OCI-LY1 (cell line): ENCODE measurements around the gene CDC37.

Experiments
- H2AFZ ChIP-seq: fragments of 200-600 bp; sonication (generic), shearing (Covaris generic); 2 replicates; pipeline ENCODE4 v1.6.0; 2014; ENCODE audit warnings: antibody characterized with exemption, mild to moderate bottlenecking, low read length
- H3F3A ChIP-seq: fragments of 200-600 bp; sonication (generic), shearing (Covaris generic); 2 replicates; pipeline ENCODE4 v1.6.0; 2014; ENCODE audit warnings: mild to moderate bottlenecking, antibody characterized with exemption, low read length, moderate library complexity; ENCODE audit not compliant: insufficient read depth
- H3K27ac ChIP-seq: fragments of 200-600 bp; sonication (generic); 2 replicates; pipeline ENCODE4 v1.5.1; 2014; ENCODE audit warnings: low read length, mixed run types, mild to moderate bottlenecking, low read depth; ENCODE audit not compliant: poor library complexity, severe bottlenecking
- H3K27me3 ChIP-seq: fragments of 200-600 bp; sonication (generic); 2 replicates; pipeline ENCODE4 v1.6.0; 2014; ENCODE audit warnings: antibody characterized with exemption, mild to moderate bottlenecking, low read length, moderate library complexity; ENCODE audit not compliant: insufficient read depth
- H3K36me3 ChIP-seq: fragments of 200-600 bp; sonication (generic); 2 replicates; pipeline ENCODE4 v1.6.1; 2014; ENCODE audit warnings: mild to moderate bottlenecking, antibody characterized with exemption, low read length, moderate library complexity, mixed read lengths; ENCODE audit not compliant: insufficient read depth
- H3K4me1 ChIP-seq: fragments of 200-600 bp; sonication (generic); 2 replicates; pipeline ENCODE4 v1.5.1; 2014; ENCODE audit warnings: mild to moderate bottlenecking, low read length, moderate library complexity; ENCODE audit not compliant: insufficient read depth, severe bottlenecking
- H3K4me2 ChIP-seq: fragments of 200-600 bp; sonication (generic), shearing (Covaris generic); 2 replicates; pipeline ENCODE4 v1.6.1; 2014; ENCODE audit warnings: low read length
- H3K4me3 ChIP-seq: fragments of 200-600 bp; sonication (generic); 2 replicates; pipeline ENCODE4 v1.5.1; 2014; ENCODE audit warnings: low read length, low read depth, mild to moderate bottlenecking, mixed read lengths; ENCODE audit not compliant: poor library complexity, severe bottlenecking
- H3K79me2 ChIP-seq: fragments of 200-600 bp; shearing (Covaris generic); 2 replicates; pipeline ENCODE4 v1.6.1; 2016; ENCODE audit warnings: mixed run types, low read length, mixed read lengths; ENCODE audit not compliant: insufficient read depth
- H3K9ac ChIP-seq: fragments of 200-600 bp; sonication (generic), shearing (Covaris generic); 2 replicates; pipeline ENCODE4 v1.6.1; 2014; ENCODE audit warnings: mild to moderate bottlenecking, low read length, mixed read lengths
- H3K9me2 ChIP-seq: fragments of 200-600 bp; sonication (generic), shearing (Covaris generic); 2 replicates; pipeline ENCODE4 v1.6.1; 2014; ENCODE audit warnings: low read depth, mild to moderate bottlenecking, low read length, mixed read lengths
- H3K9me3 ChIP-seq: fragments of 200-600 bp; shearing (Covaris generic); 2 replicates; pipeline ENCODE4 v1.6.1; 2014; ENCODE audit warnings: low read length, mixed read lengths
- H4K20me1 ChIP-seq: fragments of 200-600 bp; sonication (generic), shearing (Covaris generic); 2 replicates; pipeline ENCODE4 v1.6.0; 2016; ENCODE audit warnings: mild to moderate bottlenecking, low read length; ENCODE audit not compliant: insufficient read depth
- CTCF ChIP-seq: fragments of 200-600 bp; sonication (generic), shearing (Covaris generic); IDR thresholded peaks from 2 replicates; pipeline ENCODE4 v1.5.1; 2017; ENCODE audit warnings: mild to moderate bottlenecking, antibody characterized with exemption, low read length, moderate library complexity, mixed read lengths
- EZH2 ChIP-seq: fragments of 200-600 bp; sonication (generic), shearing (Covaris generic); IDR thresholded peaks from 2 replicates; pipeline ENCODE4 v1.8.0; 2017; ENCODE audit warnings: borderline replicate concordance, mixed run types, mild to moderate bottlenecking, antibody characterized with exemption, low read length, moderate library complexity, mixed read lengths

CDC37 gene

GRCh38 chr19:10363789-10364281, 39.5 kb downstream of the CDC37 start:
- H3K9ac ChIP-seq: no peak overlapping the region
- H3K4me1 ChIP-seq: no peaks in the 10 kb centered on the region
- H3K4me2 ChIP-seq: no peak overlapping the region
- H3K36me3 ChIP-seq: peaks cover 82% of the 10 kb centered on the region
- H3K9me2 ChIP-seq: no peaks in the 10 kb centered on the region
- no peak overlapping the region for H2AFZ ChIP-seq
- no peaks in the 10 kb centered on the region for H3K9me3 ChIP-seq
- no peaks in the 10 kb centered on the region for H4K20me1 ChIP-seq
- H3F3A ChIP-seq: no peaks in the 10 kb centered on the region
- H3K79me2 ChIP-seq: no peaks in the 10 kb centered on the region
- TF ChIP-seq CTCF (no peak), EZH2 (no peak)
- H3K4me3 ChIP-seq: no peak overlapping the region
- no peak overlapping the region for H3K27ac ChIP-seq
- no peaks in the 10 kb centered on the region for H3K27me3 ChIP-seq

- no peaks in the 10 kb centered on the region for H3K9me3 ChIP-seq
- no peak overlapping the region for H3K9ac ChIP-seq
- H3K4me2 ChIP-seq: no peak overlapping the region
- no peak overlapping the region for H2AFZ ChIP-seq
- H3K9me2 ChIP-seq: no peaks in the 10 kb centered on the region
- peaks cover 79% of the 10 kb centered on the region for H3K36me3 ChIP-seq
- H3K27me3 ChIP-seq: no peaks in the 10 kb centered on the region
- H4K20me1 ChIP-seq: no peaks in the 10 kb centered on the region
- H3K79me2 ChIP-seq: no peaks in the 10 kb centered on the region
- TF ChIP-seq CTCF: no peak
- TF ChIP-seq EZH2: no peak
- no peaks in the 10 kb centered on the region for H3F3A ChIP-seq
- no peak overlapping the region for H3K27ac ChIP-seq
- no peak overlapping the region for H3K4me3 ChIP-seq
- no peaks in the 10 kb centered on the region for H3K4me1 ChIP-seq
Observed at GRCh38 chr19:10362259-10362658, 41.1 kb downstream of the CDC37 start.

GRCh38 chr19:10361569-10362011, 41.8 kb downstream of the CDC37 start:
- Histone ChIP-seq H3K9me3 (no peaks in the 10 kb centered on the region), H3K79me2 (no peaks in the 10 kb centered on the region), H3K27me3 (no peaks in the 10 kb centered on the region), H4K20me1 (no peaks in the 10 kb centered on the region), H3K4me1 (no peaks in the 10 kb centered on the region), H3K4me3 (no peak overlapping the region), H3K4me2 (no peak overlapping the region), H3K9ac (no peak overlapping the region), H3F3A (no peaks in the 10 kb centered on the region), H2AFZ (no peak overlapping the region), H3K27ac (no peak overlapping the region), H3K36me3 (peaks cover 79% of the 10 kb centered on the region), H3K9me2 (no peaks in the 10 kb centered on the region)
- TF ChIP-seq EZH2 (no peak), CTCF (no peak)
